ENCODE results near the gene MORC2. TPM values are rescaled to one million over a fixed set of nuclear protein-coding genes. Genes with fewer than 3 reads are reported as not detected.

The MORC2 gene
- total RNA-seq, 1 experiment from 2014 or later, result 36.1 TPM

DNA sequence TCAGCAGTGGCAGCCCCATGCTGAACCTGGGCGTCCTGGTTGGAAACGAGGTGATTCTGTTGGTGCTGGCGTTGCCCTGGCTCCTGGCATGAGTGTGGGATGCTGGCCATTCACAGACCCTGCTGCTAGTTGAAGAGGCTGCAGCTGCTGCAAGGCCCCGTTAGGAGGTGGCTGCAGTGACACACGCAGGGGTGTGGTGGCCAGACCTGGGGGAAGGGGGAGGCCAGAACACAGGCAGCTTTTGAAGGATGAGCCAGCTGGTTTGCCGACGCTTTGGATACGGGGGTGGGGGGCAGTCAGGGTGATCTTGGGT, 77.2 kb downstream of the MORC2 start:
- Mint-ChIP-seq H3K36me3 (ENCODE audit: insufficient read depth, unreplicated experiment) (peaks cover 39% of the 10 kb centered on the region), H3K9me3 (ENCODE audit: unreplicated experiment) (no peaks in the 10 kb centered on the region), H3K27me3 (ENCODE audit: insufficient read depth, unreplicated experiment) (no peaks in the 10 kb centered on the region), H3K27ac (ENCODE audit: low read depth, unreplicated experiment) (no peak overlapping the region), H3K4me1 (ENCODE audit: insufficient read depth, unreplicated experiment) (no peaks in the 10 kb centered on the region), H3K4me3 (ENCODE audit: unreplicated experiment) (no peak overlapping the region)
- ChIA-PET CTCF (interaction anchor here (0.6 to 3.0 kb wide), 26 partner anchors 12 to 179 kb away, joined by 3 to 20 read pairs (median 5); no protein-coding TSS in a partner anchor), POLR2A (interaction anchor here (0.6 to 1.2 kb wide), 2 partner anchors 50 to 87 kb away, joined by 3 read pairs; no protein-coding TSS in a partner anchor)
- no peak for DNase-seq (ENCODE audit: unreplicated experiment)
- intact Hi-C loops (cut with micrococcal nuclease), result loop anchor here (2.0 kb wide), 1 partner anchor 61 kb away; no protein-coding TSS in a partner anchor
- TF ChIP-seq, protein P1, sequence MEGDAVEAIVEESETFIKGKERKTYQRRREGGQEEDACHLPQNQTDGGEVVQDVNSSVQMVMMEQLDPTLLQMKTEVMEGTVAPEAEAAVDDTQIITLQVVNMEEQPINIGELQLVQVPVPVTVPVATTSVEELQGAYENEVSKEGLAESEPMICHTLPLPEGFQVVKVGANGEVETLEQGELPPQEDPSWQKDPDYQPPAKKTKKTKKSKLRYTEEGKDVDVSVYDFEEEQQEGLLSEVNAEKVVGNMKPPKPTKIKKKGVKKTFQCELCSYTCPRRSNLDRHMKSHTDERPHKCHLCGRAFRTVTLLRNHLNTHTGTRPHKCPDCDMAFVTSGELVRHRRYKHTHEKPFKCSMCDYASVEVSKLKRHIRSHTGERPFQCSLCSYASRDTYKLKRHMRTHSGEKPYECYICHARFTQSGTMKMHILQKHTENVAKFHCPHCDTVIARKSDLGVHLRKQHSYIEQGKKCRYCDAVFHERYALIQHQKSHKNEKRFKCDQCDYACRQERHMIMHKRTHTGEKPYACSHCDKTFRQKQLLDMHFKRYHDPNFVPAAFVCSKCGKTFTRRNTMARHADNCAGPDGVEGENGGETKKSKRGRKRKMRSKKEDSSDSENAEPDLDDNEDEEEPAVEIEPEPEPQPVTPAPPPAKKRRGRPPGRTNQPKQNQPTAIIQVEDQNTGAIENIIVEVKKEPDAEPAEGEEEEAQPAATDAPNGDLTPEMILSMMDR (IDR thresholded peaks at IDR 0.05; ENCODE audit: unreplicated experiment), result no peak
- no TSS peak for BruUV-seq (replicated peaks)

DNA sequence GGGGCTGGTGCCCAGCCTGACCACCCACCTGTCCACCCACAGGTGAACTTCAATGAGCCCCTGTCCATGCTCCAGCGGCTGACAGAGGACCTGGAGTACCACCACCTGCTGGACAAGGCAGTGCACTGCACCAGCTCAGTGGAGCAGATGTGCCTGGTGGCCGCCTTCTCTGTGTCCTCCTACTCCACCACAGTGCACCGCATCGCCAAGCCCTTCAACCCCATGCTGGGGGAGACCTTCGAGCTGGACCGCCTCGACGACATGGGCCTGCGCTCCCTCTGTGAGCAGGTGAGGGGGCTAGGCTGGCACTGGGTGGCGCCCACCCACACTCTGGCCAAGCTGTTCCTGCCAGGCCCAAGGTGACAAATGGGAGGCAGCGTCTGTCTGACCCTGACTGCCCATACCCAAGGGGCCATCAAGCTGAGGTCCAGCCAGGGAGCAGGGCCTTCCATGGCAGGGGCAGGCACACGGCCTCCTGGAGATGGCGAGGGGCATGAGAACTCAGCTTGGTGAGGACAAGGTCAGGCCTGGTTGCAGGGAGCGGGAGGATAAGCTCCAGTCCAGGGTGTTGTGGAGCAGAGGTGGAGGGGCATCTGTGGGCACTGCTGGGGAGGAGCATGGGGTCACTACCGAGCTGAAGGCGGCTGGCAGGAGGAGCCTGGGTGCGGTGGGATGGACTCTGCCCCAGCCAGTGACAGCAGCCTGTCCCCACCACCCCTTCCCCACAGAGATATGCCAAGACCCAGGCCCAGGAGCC, 77.7 kb downstream of the MORC2 start:
- POLR2A ChIA-PET, result interaction anchor here (1.2 kb wide), 1 partner anchor 49 kb away, joined by 3 read pairs; no protein-coding TSS in a partner anchor
- no TSS peak for BruUV-seq (replicated peaks)
- intact Hi-C loops (cut with micrococcal nuclease), result loop anchor here (2.0 kb wide), 1 partner anchor 60 kb away; no protein-coding TSS in a partner anchor

DNA sequence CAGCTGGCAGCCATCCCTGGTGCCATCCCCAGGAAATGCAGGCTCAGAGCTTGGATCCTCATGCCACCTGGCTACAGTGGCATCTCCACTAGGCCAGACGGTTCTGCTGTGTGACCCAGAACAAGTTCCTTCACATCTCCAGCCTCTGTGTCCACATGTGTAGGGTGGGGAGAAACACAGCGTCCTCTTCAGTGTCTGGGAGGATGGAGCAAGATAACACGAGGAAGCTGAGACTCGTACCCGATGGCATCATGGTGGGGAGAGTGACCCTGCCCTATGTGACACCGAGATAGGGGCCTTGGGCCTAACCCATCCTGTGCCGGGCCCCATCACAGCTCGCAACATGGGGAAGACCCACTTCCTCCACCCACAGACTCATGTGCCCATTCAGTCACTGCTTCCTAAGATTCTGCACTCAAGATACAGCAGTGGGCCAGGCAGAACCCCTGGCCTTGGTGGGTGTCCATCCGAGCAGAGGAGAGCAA, 78.5 kb downstream of the MORC2 start:
- DNase-seq (ENCODE audit: unreplicated experiment), result no peak
- POLR2A ChIA-PET, result no interaction called here
- TF ChIP-seq, protein P1 (IDR thresholded peaks at IDR 0.05; ENCODE audit: unreplicated experiment), result no peak
- H3K4me1 Mint-ChIP-seq (ENCODE audit: insufficient read depth, unreplicated experiment), result no peaks in the 10 kb centered on the region
- no peaks in the 10 kb centered on the region for H3K27me3 Mint-ChIP-seq (ENCODE audit: insufficient read depth, unreplicated experiment)
- H3K4me3 Mint-ChIP-seq (ENCODE audit: unreplicated experiment), result no peak overlapping the region
- no peak overlapping the region for H3K27ac Mint-ChIP-seq (ENCODE audit: low read depth, unreplicated experiment)
- intact Hi-C loops (cut with micrococcal nuclease), result loop anchor here (2.0 to 5.0 kb wide), 2 partner anchors 59 to 88 kb away; no protein-coding TSS in a partner anchor
- BruUV-seq (replicated peaks), result no TSS peak
- no peaks in the 10 kb centered on the region for H3K9me3 Mint-ChIP-seq (ENCODE audit: unreplicated experiment)
- peaks cover 33% of the 10 kb centered on the region for H3K36me3 Mint-ChIP-seq (ENCODE audit: insufficient read depth, unreplicated experiment)
- CTCF ChIA-PET, result interaction anchor here (0.5 to 3.0 kb wide), 18 partner anchors 8 to 235 kb away, joined by 3 to 20 read pairs (median 5); no protein-coding TSS in a partner anchor

More for the DNA sequence above, 77.7 kb downstream of the MORC2 start:
- no peaks in the 10 kb centered on the region for H3K9me3 Mint-ChIP-seq (ENCODE audit: unreplicated experiment)
- H3K36me3 Mint-ChIP-seq (ENCODE audit: insufficient read depth, unreplicated experiment), result peaks cover 34% of the 10 kb centered on the region
- no peaks in the 10 kb centered on the region for H3K4me1 Mint-ChIP-seq (ENCODE audit: insufficient read depth, unreplicated experiment)
- CTCF ChIA-PET, result interaction anchor here (0.5 to 3.0 kb wide), 29 partner anchors 12 to 256 kb away, joined by 3 to 20 read pairs (median 4); no protein-coding TSS in a partner anchor
- no peaks in the 10 kb centered on the region for H3K27me3 Mint-ChIP-seq (ENCODE audit: insufficient read depth, unreplicated experiment)
- TF ChIP-seq, protein P1 (IDR thresholded peaks at IDR 0.05; ENCODE audit: unreplicated experiment), result peak; percentile 76
- no peak overlapping the region for H3K27ac Mint-ChIP-seq (ENCODE audit: low read depth, unreplicated experiment)
- DNase-seq (ENCODE audit: unreplicated experiment), result peak; percentile 57
- H3K4me3 Mint-ChIP-seq (ENCODE audit: unreplicated experiment), result no peak overlapping the region

DNA sequence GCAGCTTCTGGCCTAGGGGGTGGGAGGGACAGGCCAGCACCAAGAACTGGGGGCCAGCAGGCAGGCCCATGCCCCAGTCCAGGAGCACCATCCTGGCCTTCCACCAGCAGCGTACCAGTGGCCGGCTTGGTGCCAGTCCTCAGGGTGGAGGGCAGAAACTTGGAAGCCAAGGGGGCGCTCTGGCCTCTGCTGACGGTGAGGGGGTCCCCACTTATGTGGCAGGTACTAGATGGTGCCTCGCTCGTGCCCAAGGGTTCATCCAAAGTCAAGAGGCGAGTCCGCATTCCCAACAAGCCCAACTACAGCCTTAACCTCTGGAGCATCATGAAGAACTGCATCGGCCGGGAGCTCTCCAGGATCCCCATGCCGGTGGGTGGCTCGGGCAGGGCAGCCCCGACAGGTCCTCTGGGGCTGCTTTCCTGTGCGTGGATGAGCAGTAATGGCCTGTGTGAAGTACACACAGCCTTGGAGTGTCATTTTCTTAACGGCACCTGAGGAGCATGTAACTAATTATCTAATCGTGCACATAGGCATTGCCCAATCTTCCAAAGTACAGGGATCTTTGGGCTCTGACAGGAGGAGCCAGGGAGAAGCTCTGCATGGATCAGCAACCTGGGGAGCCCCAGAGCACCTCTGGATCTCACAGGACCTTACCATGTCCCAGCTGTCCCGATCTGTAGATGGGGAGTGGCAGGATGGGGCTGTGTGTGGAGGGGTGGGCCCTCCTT, 79.1 kb downstream of the MORC2 start:
- Mint-ChIP-seq H3K9me3 (ENCODE audit: unreplicated experiment) (no peaks in the 10 kb centered on the region), H3K4me3 (ENCODE audit: unreplicated experiment) (no peak overlapping the region), H3K4me1 (ENCODE audit: insufficient read depth, unreplicated experiment) (no peaks in the 10 kb centered on the region), H3K27ac (ENCODE audit: low read depth, unreplicated experiment) (no peak overlapping the region), H3K27me3 (ENCODE audit: insufficient read depth, unreplicated experiment) (no peaks in the 10 kb centered on the region), H3K36me3 (ENCODE audit: insufficient read depth, unreplicated experiment) (peaks cover 32% of the 10 kb centered on the region)
- intact Hi-C loops (cut with micrococcal nuclease), result loop anchor here (5.0 kb wide), 1 partner anchor 87 kb away; no protein-coding TSS in a partner anchor
- no TSS peak for BruUV-seq (replicated peaks)
- ChIA-PET POLR2A (interaction anchor here (1.3 kb wide), 1 partner anchor 125 kb away, joined by 4 read pairs; no protein-coding TSS in a partner anchor), CTCF (interaction anchor here (0.5 to 3.0 kb wide), 21 partner anchors 8 to 234 kb away, joined by 3 to 20 read pairs (median 4); no protein-coding TSS in a partner anchor)
- TF ChIP-seq, protein P1 (IDR thresholded peaks at IDR 0.05; ENCODE audit: unreplicated experiment), result no peak
- DNase-seq (ENCODE audit: unreplicated experiment), result no peak
